ENCODE data around the gene SHH.

- no peak for TF ChIP-seq CTCF (IDR thresholded peaks at IDR 0.05; ENCODE audit: insufficient read depth, low read depth, low read length)
- no peak for TF ChIP-seq EZH2 (IDR thresholded peaks at IDR 0.05; ENCODE audit: insufficient read depth, low read length)
These were observed 8.5 kb upstream of the SHH start for GRCh38 chr7:155820788-155821187.
